Pancreas (tissue), 10 donors: Measurements from ENCODE around the gene ACTR8. TPM values are rescaled to one million over a fixed set of nuclear protein-coding genes. Genes with fewer than 3 reads are reported as not detected.

Experiments used
- ATAC-seq, 4 donors: fragments of 200-7000 bp; cut with Tn5 transposase; one replicate each; pipeline versions ENCODE4 v1.8.0 to v1.9.1; 2020; ENCODE audit warnings: mild to moderate bottlenecking in 4 of 4, moderate library complexity in 4 of 4
- DNase-seq, 6 donors: peaks; one replicate each; pipeline ENCODE4 v3.0.0-alpha.2; 2020
- FAIRE-seq: peaks from 2 replicates; lab custom pipeline; 2012; peaks lifted over from hg19 to GRCh38; lab: Jason Lieb, UNC
- H3K27ac ChIP-seq, 4 donors: fragments of 200-600 bp; sonication (generic); 1 replicate in 3 of 4; 2 replicates in 1 of 4; pipeline versions ENCODE4 v1.5.0 to v1.8.0; 2020
- H3K27me3 ChIP-seq, 4 donors: fragments of 200-600 bp; one replicate each; pipeline ENCODE4 v1.8.0; 2021
- H3K36me3 ChIP-seq, 3 donors: fragments of 200-600 bp; sonication (generic) in 1 of 3; one replicate each; pipeline versions ENCODE4 v1.5.0 to v1.8.0; 2020 to 2021
- H3K4me1 ChIP-seq, 3 donors: fragments of 200-600 bp; one replicate each; pipeline ENCODE4 v1.8.0; 2021
- H3K4me3 ChIP-seq, 4 donors: fragments of 200-600 bp; sonication (generic) in 2 of 4; one replicate each; pipeline versions ENCODE4 v1.5.0 to v1.8.0; 2020 to 2021
- H3K9me3 ChIP-seq, 4 donors: fragments of 200-600 bp; one replicate each; pipeline ENCODE4 v1.8.0; 2021
- CTCF ChIP-seq, 4 donors: fragments of 200-600 bp; sonication (generic) in 3 of 4; IDR thresholded peaks; one replicate each; pipeline versions ENCODE4 v1.5.0 to v1.8.0; 2021; ENCODE audit warnings: antibody characterized with exemption in 4 of 4
- WGBS, 2 donors: extraction: QIAGEN DNeasy Blood & Tissue Kit; methylation state at CpG; one replicate each; pipeline ENCODE4 v1.1.7; 2013; 5-methylcytosine and 5-hydroxymethylcytosine counted together
- intact Hi-C, 3 donors: fragments of 100-400 bp; cut with DNase I; formaldehyde crosslinking; loops; one replicate each; pipeline versions ENCODE4 v1.11.1 to v1.14.2; 2022
- polyA plus RNA-seq, 2 donors: library from polyadenylated mRNA; stranded (reverse); fragments of 200-250 nt; gene quantifications; one replicate each; pipeline ENCODE4 v1.2.3, GENCODE V29; 2013
- total RNA-seq, 6 donors: library from RNA; stranded (reverse); fragmentation: NEBNext Ultra II Directional in 4 of 6; extraction: Animal tissue kit (Norgen Biotek cat#: 25700) in 4 of 6; gene quantifications; one replicate each; pipeline versions ENCODE4 v1.2.1 to v1.2.4, GENCODE V29; 2021 to 2023
- donor health status: healthy with polysubstance abuse.
- donor health status: DM: no; HTN: no; CAD: no; lungs with moderate emphysema.
- donor health status: DM: no; HTN: no; CAD: no.
- donor health status: control.
- donor health status: control.
- donor health status: Bipolar disorder and iron deficiency.
- donor health status: DM: yes; HTN: yes; CAD: no.
- donor health status: DM: no; HTN: no; CAD: no.
- donor health status: DM: no; HTN: no; CAD: no.
- donor health status: DM: yes; HTN: yes; CAD: no.

Gene ACTR8
- total and polyA plus RNA-seq, 8 donors: 9.5 to 19.2 (median 13.6) TPM

GRCh38 chr3:53818221-53819162, 63.5 kb downstream of the ACTR8 start:
- intact Hi-C loops: no loop called here
- Histone ChIP-seq H3K4me3 (no peak overlapping the region), H3K36me3 (peaks cover 0 to 79% (median 35%) of the 10 kb centered on the region in 3 donors), H3K9me3 (no peaks in the 10 kb centered on the region), H3K27me3 (no peaks in the 10 kb centered on the region), H3K4me1 (no peaks in the 10 kb centered on the region), H3K27ac (no peak overlapping the region)
- DNase-seq: peak in 1 of 6 donors; percentile 28
- no peak for TF ChIP-seq CTCF (IDR thresholded peaks at IDR 0.05)
- FAIRE-seq: no peak
- WGBS, 2 donors: 82 to 87% methylated on average over 14 of the region's 14 CpGs
- ATAC-seq: no peak

GRCh38 chr3:53817809-53818208, 64.1 kb downstream of the ACTR8 start:
- Histone ChIP-seq H3K9me3 (no peaks in the 10 kb centered on the region), H3K36me3 (peaks cover 0 to 72% (median 32%) of the 10 kb centered on the region in 3 donors), H3K27me3 (no peaks in the 10 kb centered on the region), H3K4me3 (no peak overlapping the region), H3K27ac (no peak overlapping the region), H3K4me1 (no peaks in the 10 kb centered on the region)
- intact Hi-C loops: no loop called here
- TF ChIP-seq CTCF (IDR thresholded peaks at IDR 0.05): no peak
- whole genome bisulfite sequencing, 2 donors: 88 to 93% methylated on average over 17 of the region's 17 CpGs
- FAIRE-seq: no peak
- DNase-seq: peak in 1 of 6 donors; percentile 41
- no peak for ATAC-seq

- FAIRE-seq (no peak), ATAC-seq (no peak), DNase-seq (no peak)
- intact Hi-C loops: no loop called here
- H3K9me3 ChIP-seq: no peaks in the 10 kb centered on the region
- TF ChIP-seq CTCF (IDR thresholded peaks at IDR 0.05): no peak
- 91 to 92% methylated on average over 6 of the region's 6 CpGs for WGBS, 2 donors
- H3K27ac ChIP-seq: no peak overlapping the region
- no peaks in the 10 kb centered on the region for H3K4me1 ChIP-seq
- H3K36me3 ChIP-seq: peaks cover 0 to 68% (median 32%) of the 10 kb centered on the region in 3 donors
- H3K4me3 ChIP-seq: no peak overlapping the region
- no peaks in the 10 kb centered on the region for H3K27me3 ChIP-seq
Observed at GRCh38 chr3:53817211-53817610, 64.7 kb downstream of the ACTR8 start.

Other genes with a start within 250 kb of the ACTR8 start
- gene CHDH, start 35.7 kb downstream of the ACTR8 start, total RNA-seq: 10 to 100 TPM; 15.9 to 28.2 (median 19.0) TPM
- gene CHDH, start 35.7 kb downstream of the ACTR8 start, polyA plus RNA-seq: 10 to 100 TPM in 1 of 2 donors, 1 to 10 TPM in 1; 9.3 to 11.9 TPM
- 10 to 100 TPM in 1 of 6 donors, 1 to 10 TPM in 5; 4.0 to 12.7 (median 6.2) TPM for gene IL17RB, start 35.6 kb downstream of the ACTR8 start, total RNA-seq
- 10 to 100 TPM; 15.5 to 18.8 TPM for gene IL17RB, start 35.6 kb downstream of the ACTR8 start, polyA plus RNA-seq
- gene SELENOK, start 9.7 kb upstream of the ACTR8 start, total RNA-seq: 10 to 100 TPM; 16.0 to 31.8 (median 25.9) TPM
- gene SELENOK, start 9.7 kb upstream of the ACTR8 start, polyA plus RNA-seq: 10 to 100 TPM; 48.3 to 63.6 TPM
- under 1 TPM in 4 of 6 donors, not detected in 2; 0.19 to 0.75 (median 0.37) TPM for gene CACNA2D3, start 240.4 kb upstream of the ACTR8 start, total RNA-seq
- gene CACNA2D3, start 240.4 kb upstream of the ACTR8 start, polyA plus RNA-seq: under 1 TPM; 0.23 to 0.56 TPM